K562 (cell line): ENCODE measurements around the gene SEPHS2. TPM values are rescaled to one million over a fixed set of nuclear protein-coding genes. Genes with fewer than 3 reads are reported as not detected.

Source experiments
- CREB5 ChIP-seq: fragments of 250-450 bp; sonication (Bioruptor Pico); IDR thresholded peaks from 2 replicates; pipeline ENCODE4 v1.5.0; 2020; ENCODE audit warnings: mild to moderate bottlenecking
- EGR1 ChIP-seq: fragments of 450-650 bp; conservative IDR thresholded peaks from 2 replicates; pipeline ENCODE4 v1.6.1; 2017; ENCODE audit warnings: mild to moderate bottlenecking
- EP400 ChIP-seq: fragments of 450-650 bp; IDR thresholded peaks from 2 replicates; pipeline ENCODE4 v1.6.1; 2017; ENCODE audit warnings: antibody characterized with exemption, mild to moderate bottlenecking, moderate library complexity
- EWSR1 ChIP-seq: fragments of 450-650 bp; IDR thresholded peaks from 2 replicates; pipeline ENCODE4 v1.6.1; 2018; ENCODE audit warnings: borderline replicate concordance, mild to moderate bottlenecking, low read depth, moderate library complexity; ENCODE audit not compliant: partially characterized antibody
- HNRNPL ChIP-seq: fragments of 200-400 bp; formaldehyde crosslinking; IDR thresholded peaks from 2 replicates; pipeline ENCODE4 v1.6.1; 2017; ENCODE audit warnings: low read depth, mild to moderate bottlenecking, low read length
- HNRNPUL1 ChIP-seq: fragments of 200-400 bp; formaldehyde crosslinking; IDR thresholded peaks from 2 replicates; pipeline ENCODE4 v1.6.1; 2017; ENCODE audit warnings: low read length
- HSF4 ChIP-seq: fragments of 250-450 bp; sonication (Bioruptor Pico); IDR thresholded peaks from 2 replicates; pipeline ENCODE4 v2.1.2; 2022; ENCODE audit warnings: mild to moderate bottlenecking, moderate library complexity, borderline replicate concordance
- IRF2 ChIP-seq: sonication (generic); formaldehyde crosslinking; IDR thresholded peaks from 2 replicates; pipeline ENCODE4 v1.8.1; 2022; ENCODE audit warnings: mild to moderate bottlenecking, missing genetic modification reagents
- NCOA6 ChIP-seq: fragments of 450-650 bp; IDR thresholded peaks from 2 replicates; pipeline ENCODE4 v1.6.1; 2017; ENCODE audit warnings: mild to moderate bottlenecking
- RFX7 ChIP-seq: fragments of 250-450 bp; sonication (Bioruptor Pico); IDR thresholded peaks from 2 replicates; pipeline ENCODE4 v1.5.1; 2021; ENCODE audit warnings: mild to moderate bottlenecking
- SP2 ChIP-seq: IDR thresholded peaks from 2 replicates; pipeline ENCODE4 v1.6.1; 2011; ENCODE audit warnings: mild to moderate bottlenecking, low read depth, low read length, moderate library complexity; ENCODE audit not compliant: poor library complexity, severe bottlenecking; ENCODE audit errors: extremely low read depth
- TEAD2 ChIP-seq: fragments of 450-650 bp; IDR thresholded peaks from 2 replicates; pipeline ENCODE4 v1.6.1; 2016; ENCODE audit warnings: missing genetic modification characterization, control low read depth, missing compliant biosample characterization
- ZNF224 ChIP-seq: sonication (generic); formaldehyde crosslinking; IDR thresholded peaks from 2 replicates; pipeline ENCODE4 v1.8.0; 2022; ENCODE audit warnings: mild to moderate bottlenecking, missing genetic modification reagents
- ZNF354B ChIP-seq: fragments of 250-450 bp; sonication (Bioruptor Pico); IDR thresholded peaks from 2 replicates; pipeline ENCODE4 v1.4.0; 2020
- ZNF507 ChIP-seq: conservative IDR thresholded peaks from 2 replicates; pipeline ENCODE4 v1.6.1; 2017; ENCODE audit warnings: missing genetic modification characterization, missing compliant biosample characterization
- ZNF696 ChIP-seq: fragments of 250-450 bp; sonication (Bioruptor Pico); conservative IDR thresholded peaks from 2 replicates; pipeline ENCODE4 v1.4.0; 2020; ENCODE audit warnings: mild to moderate bottlenecking, moderate library complexity
- polyA plus RNA-seq, 8 experiments: library from polyadenylated mRNA; depleted of rRNA in 4 of 8; stranded (reverse) in 5 of 8; unstranded in 3 of 8; fragments of >200 nt; fragmentation: Nextera tagmentation in 2 of 8; fragmentation: Illumina TruSeq in 1 of 8; extraction: Ambion mirVana in 2 of 8; extraction: Trizol in 1 of 8; gene quantifications; 2 replicates each; pipeline versions ENCODE4 v1.2.1 to v1.2.3, GENCODE V29; 2011 to 2014; ENCODE audit warnings: inconsistent platforms in 1 of 8, missing spikeins in 1 of 8
- total RNA-seq, 7 experiments: library from RNA; depleted of rRNA in 6 of 7; stranded (reverse); fragments of >200 nt in 6 of 7; fragmentation: Illumina TruSeq in 2 of 7; extraction: Trizol in 2 of 7; gene quantifications; 2 replicates each; pipeline versions ENCODE4 v1.2.1 to v1.2.3, GENCODE V29; 2011 to 2021; ENCODE audit warnings: low replicate concordance in 1 of 7
- TF ChIP-seq, protein P1 (sequence below): fragments of 450-650 bp; IDR thresholded peaks from 2 replicates; pipeline ENCODE4 v1.6.1; 2018; ENCODE audit not compliant: partially characterized antibody

The SEPHS2 gene
- total and polyA plus RNA-seq, 9 of the 15 experiments (the other 6 are each of a cell fraction or from before 2014, with no cell fraction given) = 20.9 to 90.6 (median 43.4) TPM

DNA sequence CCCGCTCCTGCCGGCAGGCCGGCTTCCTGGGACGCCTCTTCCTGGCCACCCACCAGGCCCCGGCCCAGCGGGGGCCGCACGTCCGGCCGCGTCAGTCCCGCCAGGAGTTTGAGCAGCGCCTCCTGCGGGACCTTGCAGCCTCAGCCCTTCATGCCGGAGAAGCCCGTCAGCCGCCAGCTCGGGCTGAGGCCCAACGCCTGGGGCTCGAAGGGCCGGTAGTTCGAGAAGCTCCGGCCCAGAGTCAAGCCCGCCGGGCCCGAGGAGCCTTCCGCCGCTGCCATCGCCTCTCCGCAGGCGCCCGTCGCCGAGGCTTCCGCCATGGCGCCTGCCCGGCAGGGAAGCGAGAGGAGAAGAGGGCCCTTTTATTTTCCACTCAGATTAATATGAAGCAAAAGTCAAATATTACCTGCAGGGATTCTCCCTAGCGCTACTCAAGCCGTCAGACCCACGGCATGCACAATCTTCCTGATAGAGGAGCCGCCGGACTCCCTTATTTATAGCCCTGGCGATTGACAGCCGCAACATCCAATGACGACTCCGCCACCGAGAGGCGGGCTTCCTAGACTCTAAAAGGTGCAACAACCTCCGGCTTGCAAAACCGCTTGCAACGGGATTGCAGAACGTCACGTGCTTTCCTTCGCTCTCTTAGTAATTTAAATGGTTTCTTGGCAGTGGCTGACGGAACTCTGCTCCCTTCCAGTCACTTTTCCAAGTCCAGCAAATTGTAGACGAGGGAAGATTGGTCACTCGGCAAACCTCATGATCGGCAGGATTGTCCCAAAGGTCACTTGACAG, at the start of gene SEPHS2 (continued):
- TF ChIP-seq, protein P1, sequence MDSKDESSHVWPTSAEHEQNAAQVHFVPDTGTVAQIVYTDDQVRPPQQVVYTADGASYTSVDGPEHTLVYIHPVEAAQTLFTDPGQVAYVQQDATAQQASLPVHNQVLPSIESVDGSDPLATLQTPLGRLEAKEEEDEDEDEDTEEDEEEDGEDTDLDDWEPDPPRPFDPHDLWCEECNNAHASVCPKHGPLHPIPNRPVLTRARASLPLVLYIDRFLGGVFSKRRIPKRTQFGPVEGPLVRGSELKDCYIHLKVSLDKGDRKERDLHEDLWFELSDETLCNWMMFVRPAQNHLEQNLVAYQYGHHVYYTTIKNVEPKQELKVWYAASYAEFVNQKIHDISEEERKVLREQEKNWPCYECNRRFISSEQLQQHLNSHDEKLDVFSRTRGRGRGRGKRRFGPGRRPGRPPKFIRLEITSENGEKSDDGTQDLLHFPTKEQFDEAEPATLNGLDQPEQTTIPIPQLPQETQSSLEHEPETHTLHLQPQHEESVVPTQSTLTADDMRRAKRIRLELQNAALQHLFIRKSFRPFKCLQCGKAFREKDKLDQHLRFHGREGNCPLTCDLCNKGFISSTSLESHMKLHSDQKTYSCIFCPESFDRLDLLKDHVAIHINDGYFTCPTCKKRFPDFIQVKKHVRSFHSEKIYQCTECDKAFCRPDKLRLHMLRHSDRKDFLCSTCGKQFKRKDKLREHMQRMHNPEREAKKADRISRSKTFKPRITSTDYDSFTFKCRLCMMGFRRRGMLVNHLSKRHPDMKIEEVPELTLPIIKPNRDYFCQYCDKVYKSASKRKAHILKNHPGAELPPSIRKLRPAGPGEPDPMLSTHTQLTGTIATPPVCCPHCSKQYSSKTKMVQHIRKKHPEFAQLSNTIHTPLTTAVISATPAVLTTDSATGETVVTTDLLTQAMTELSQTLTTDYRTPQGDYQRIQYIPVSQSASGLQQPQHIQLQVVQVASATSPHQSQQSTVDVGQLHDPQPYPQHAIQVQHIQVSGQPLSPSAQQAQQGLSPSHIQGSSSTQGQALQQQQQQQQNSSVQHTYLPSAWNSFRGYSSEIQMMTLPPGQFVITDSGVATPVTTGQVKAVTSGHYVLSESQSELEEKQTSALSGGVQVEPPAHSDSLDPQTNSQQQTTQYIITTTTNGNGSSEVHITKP = no peak
- 0 out of 2 replicates have a peak, but pooled peaks have one; percentile 23 for TF ChIP-seq HNRNPL
- no peak for TF ChIP-seq NCOA6
- no peak for TF ChIP-seq ZNF354B
- TF ChIP-seq RFX7 (CRISPR knock-in tag) = no peak
- no peak for TF ChIP-seq ZNF696 (CRISPR knock-in tag)
- peak; percentile 94 for TF ChIP-seq EP400
- TF ChIP-seq CREB5 (CRISPR knock-in tag) = 0 out of 2 replicates have a peak, but pooled peaks have one; percentile 21
- no peak for TF ChIP-seq TEAD2 (tag)
- peak; percentile 86 for TF ChIP-seq SP2
- TF ChIP-seq ZNF224 = no peak; the same call in 1 of the 2 replicates
- TF ChIP-seq HNRNPUL1 = no peak
- no peak for TF ChIP-seq HSF4
- TF ChIP-seq EGR1 = peak; percentile 90
- no peak for TF ChIP-seq IRF2 (CRISPR knock-in tag)
- TF ChIP-seq ZNF507 (tag) = no peak
- TF ChIP-seq EWSR1 = no peak
